ENCODE results near the gene ATP6V0B.

DNA sequence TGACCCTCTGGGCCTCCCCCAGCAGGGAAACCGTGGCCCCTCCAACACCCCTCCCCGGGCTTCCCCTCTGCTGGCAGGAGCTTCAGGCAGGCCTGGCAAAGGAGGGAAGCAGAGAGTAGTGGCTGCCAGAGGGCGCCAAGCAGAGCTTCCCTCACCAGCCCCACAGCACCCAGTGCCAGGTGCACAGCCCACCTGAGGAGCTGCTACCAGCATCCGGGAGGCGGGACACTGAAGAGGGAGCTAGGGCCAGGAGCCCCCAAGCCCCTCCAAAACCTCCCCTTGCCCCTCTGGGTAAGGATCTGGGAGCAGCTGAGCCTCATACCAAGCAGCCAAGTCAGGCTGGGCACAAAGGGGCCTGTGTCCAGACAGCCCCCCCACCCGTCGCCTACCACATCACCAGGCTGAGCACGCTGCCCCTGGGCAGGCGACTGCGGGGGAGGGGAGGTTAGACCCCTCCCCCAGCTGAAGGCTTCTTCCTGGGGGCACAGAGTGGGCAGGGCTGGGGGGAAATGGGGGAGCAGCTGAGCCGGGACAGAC lies 36.2 kb downstream of the ATP6V0B start:
- TF ChIP-seq, protein P1, sequence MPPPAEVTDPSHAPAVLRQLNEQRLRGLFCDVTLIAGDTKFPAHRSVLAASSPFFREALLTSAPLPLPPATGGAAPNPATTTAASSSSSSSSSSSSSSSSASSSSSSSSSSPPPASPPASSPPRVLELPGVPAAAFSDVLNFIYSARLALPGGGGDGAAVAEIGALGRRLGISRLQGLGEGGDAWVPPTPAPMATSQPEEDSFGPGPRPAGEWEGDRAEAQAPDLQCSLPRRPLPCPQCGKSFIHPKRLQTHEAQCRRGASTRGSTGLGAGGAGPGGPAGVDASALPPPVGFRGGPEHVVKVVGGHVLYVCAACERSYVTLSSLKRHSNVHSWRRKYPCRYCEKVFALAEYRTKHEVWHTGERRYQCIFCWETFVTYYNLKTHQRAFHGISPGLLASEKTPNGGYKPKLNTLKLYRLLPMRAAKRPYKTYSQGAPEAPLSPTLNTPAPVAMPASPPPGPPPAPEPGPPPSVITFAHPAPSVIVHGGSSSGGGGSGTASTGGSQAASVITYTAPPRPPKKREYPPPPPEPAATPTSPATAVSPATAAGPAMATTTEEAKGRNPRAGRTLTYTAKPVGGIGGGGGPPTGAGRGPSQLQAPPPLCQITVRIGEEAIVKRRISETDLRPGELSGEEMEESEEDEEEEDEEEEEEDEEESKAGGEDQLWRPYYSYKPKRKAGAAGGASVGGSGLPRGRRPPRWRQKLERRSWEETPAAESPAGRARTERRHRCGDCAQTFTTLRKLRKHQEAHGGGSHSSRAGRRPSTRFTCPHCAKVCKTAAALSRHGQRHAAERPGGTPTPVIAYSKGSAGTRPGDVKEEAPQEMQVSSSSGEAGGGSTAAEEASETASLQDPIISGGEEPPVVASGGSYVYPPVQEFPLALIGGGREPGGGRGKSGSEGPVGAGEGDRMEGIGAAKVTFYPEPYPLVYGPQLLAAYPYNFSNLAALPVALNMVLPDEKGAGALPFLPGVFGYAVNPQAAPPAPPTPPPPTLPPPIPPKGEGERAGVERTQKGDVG (CRISPR knock-in tag; IDR thresholded peaks at IDR 0.05): no peak
- TF ChIP-seq SIN3A (IDR thresholded peaks at IDR 0.05; ENCODE audit: low read depth, low read length): no peak
- TF ChIP-seq, protein P2, sequence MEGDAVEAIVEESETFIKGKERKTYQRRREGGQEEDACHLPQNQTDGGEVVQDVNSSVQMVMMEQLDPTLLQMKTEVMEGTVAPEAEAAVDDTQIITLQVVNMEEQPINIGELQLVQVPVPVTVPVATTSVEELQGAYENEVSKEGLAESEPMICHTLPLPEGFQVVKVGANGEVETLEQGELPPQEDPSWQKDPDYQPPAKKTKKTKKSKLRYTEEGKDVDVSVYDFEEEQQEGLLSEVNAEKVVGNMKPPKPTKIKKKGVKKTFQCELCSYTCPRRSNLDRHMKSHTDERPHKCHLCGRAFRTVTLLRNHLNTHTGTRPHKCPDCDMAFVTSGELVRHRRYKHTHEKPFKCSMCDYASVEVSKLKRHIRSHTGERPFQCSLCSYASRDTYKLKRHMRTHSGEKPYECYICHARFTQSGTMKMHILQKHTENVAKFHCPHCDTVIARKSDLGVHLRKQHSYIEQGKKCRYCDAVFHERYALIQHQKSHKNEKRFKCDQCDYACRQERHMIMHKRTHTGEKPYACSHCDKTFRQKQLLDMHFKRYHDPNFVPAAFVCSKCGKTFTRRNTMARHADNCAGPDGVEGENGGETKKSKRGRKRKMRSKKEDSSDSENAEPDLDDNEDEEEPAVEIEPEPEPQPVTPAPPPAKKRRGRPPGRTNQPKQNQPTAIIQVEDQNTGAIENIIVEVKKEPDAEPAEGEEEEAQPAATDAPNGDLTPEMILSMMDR (IDR thresholded peaks at IDR 0.05 in 2 of 3, conservative IDR thresholded peaks at IDR 0.05 in 1 of 3; ENCODE audit: control insufficient read depth in 2 of 3, extremely low read depth in 1 of 3, insufficient read depth in 1 of 3, low read depth in 3 of 3, low read length in 3 of 3): no peak

Data from GM12878 (cell line).